Fibroblast of mammary gland (primary cell): ENCODE results near the gene EPG5.

Experiments
- DNase-seq: peaks from one replicate; pipeline ENCODE4 v3.0.0-alpha.2; 2010; ENCODE audit warnings: low read depth
- H3K4me3 ChIP-seq: 2 replicates; pipeline ENCODE4 v1.5.1; 2011; ENCODE audit warnings: low read depth, mild to moderate bottlenecking, low read length, moderate library complexity; ENCODE audit not compliant: control insufficient read depth
- CTCF ChIP-seq: conservative IDR thresholded peaks from 2 replicates; pipeline ENCODE4 v1.5.1; 2011; ENCODE audit warnings: low read depth, low read length, inconsistent platforms; ENCODE audit not compliant: control insufficient read depth, insufficient read depth

The EPG5 gene

GRCh38 chr18:46007165-46007564 lies 40.0 kb upstream of the EPG5 start:
- no peak for TF ChIP-seq CTCF
- H3K4me3 ChIP-seq, result no peak overlapping the region
- DNase-seq, result no peak

GRCh38 chr18:46002934-46003333 lies 35.8 kb upstream of the EPG5 start:
- H3K4me3 ChIP-seq, result no peak overlapping the region
- no peak for TF ChIP-seq CTCF
- DNase-seq, result no peak

- TF ChIP-seq CTCF, result no peak
Measured at GRCh38 chr18:46001892-46002291, 34.8 kb upstream of the EPG5 start.

GRCh38 chr18:46001074-46001473 lies 33.9 kb upstream of the EPG5 start:
- TF ChIP-seq CTCF, result no peak
- no peak for DNase-seq
- H3K4me3 ChIP-seq, result no peak overlapping the region

More at GRCh38 chr18:46001892-46002291, 34.8 kb upstream of the EPG5 start:
- DNase-seq, result no peak
- no peak overlapping the region for H3K4me3 ChIP-seq

GRCh38 chr18:45999536-45999935 lies 32.4 kb upstream of the EPG5 start:
- no peak for DNase-seq
- no peak for TF ChIP-seq CTCF
- no peak overlapping the region for H3K4me3 ChIP-seq

GRCh38 chr18:45998244-45998643 lies 31.1 kb upstream of the EPG5 start:
- TF ChIP-seq CTCF, result no peak
- no peak overlapping the region for H3K4me3 ChIP-seq
- no peak for DNase-seq

GRCh38 chr18:45997700-45998151 lies 30.6 kb upstream of the EPG5 start:
- no peak for TF ChIP-seq CTCF
- H3K4me3 ChIP-seq, result no peak overlapping the region
- no peak for DNase-seq
